MCF 10A (cell line): ENCODE results near the gene PPFIA4. TPM values are rescaled to one million over a fixed set of nuclear protein-coding genes. Genes with fewer than 3 reads are reported as not detected.

Source experiments
- BruUV-seq: library from RNA; stranded (reverse); fragments of 400-500 nt; replicated peaks from 2 replicates; lab custom pipeline; 2021; lab: Mats Ljungman, UMichigan
- CTCF ChIA-PET: fragments of 300-600 bp; sonication (Branson Sonifier 250); formaldehyde crosslinking; extraction: SDS; loops from one replicate; lab custom pipeline; 2021; ENCODE audit warnings: antibody characterized with exemption, inconsistent platforms; lab: Yijun Ruan, JAX
- POLR2A ChIA-PET: fragments of 300-600, 350-650 bp; sonication (Branson Sonifier 250); formaldehyde crosslinking; extraction: SDS; loops from one replicate; lab custom pipeline; 2020; ENCODE audit warnings: antibody characterized with exemption, inconsistent platforms; lab: Yijun Ruan, JAX
- DNase-seq: peaks from one replicate; pipeline ENCODE4 v3.0.0-alpha.2; 2018; ENCODE audit not compliant: unreplicated experiment
- H3K27ac Mint-ChIP-seq: one replicate; pipeline ENCODE4 v1.8.0; 2022; ENCODE audit warnings: mild to moderate bottlenecking, low read depth, mixed read lengths; ENCODE audit not compliant: unreplicated experiment
- H3K27me3 Mint-ChIP-seq: one replicate; pipeline ENCODE4 v1.8.0; 2022; ENCODE audit warnings: mixed read lengths; ENCODE audit not compliant: insufficient read depth, unreplicated experiment
- H3K36me3 Mint-ChIP-seq: one replicate; pipeline ENCODE4 v1.8.0; 2022; ENCODE audit warnings: mild to moderate bottlenecking, moderate library complexity, mixed read lengths; ENCODE audit not compliant: insufficient read depth, unreplicated experiment
- H3K4me1 Mint-ChIP-seq: one replicate; pipeline ENCODE4 v1.8.0; 2022; ENCODE audit warnings: mixed read lengths; ENCODE audit not compliant: insufficient read depth, unreplicated experiment
- H3K4me3 Mint-ChIP-seq: one replicate; pipeline ENCODE4 v1.8.0; 2022; ENCODE audit warnings: mild to moderate bottlenecking, moderate library complexity, mixed read lengths; ENCODE audit not compliant: unreplicated experiment
- H3K9me3 Mint-ChIP-seq: one replicate; pipeline ENCODE4 v1.8.0; 2022; ENCODE audit warnings: mixed read lengths; ENCODE audit not compliant: unreplicated experiment
- CTCF ChIP-seq: fragments of 200-600 bp; IDR thresholded peaks from one replicate; pipeline ENCODE4 v1.8.0; 2022; ENCODE audit warnings: antibody characterized with exemption, mild to moderate bottlenecking; ENCODE audit not compliant: unreplicated experiment
- intact Hi-C: fragments of 100-400 bp; cut with micrococcal nuclease; formaldehyde crosslinking; loops from 2 replicates; pipeline ENCODE4 v1.14.1; 2022
- total RNA-seq: library from RNA; stranded (reverse); gene quantifications from 2 replicates; pipeline ENCODE4 v1.2.3, GENCODE V29; 2022

The PPFIA4 gene
- total RNA-seq, 1 experiment from 2014 or later: 0.16 TPM

- Mint-ChIP-seq H3K4me1 (no peaks in the 10 kb centered on the region), H3K9me3 (no peaks in the 10 kb centered on the region), H3K27me3 (peaks cover 41% of the 10 kb centered on the region), H3K27ac (no peak overlapping the region), H3K36me3 (peaks cover 5% of the 10 kb centered on the region), H3K4me3 (no peak overlapping the region)
- ChIA-PET POLR2A (interaction anchor here (0.6 to 1.0 kb wide), 2 partner anchors 10 to 37 kb away, joined by 3 to 4 read pairs; no protein-coding TSS in a partner anchor), CTCF (interaction anchor here (0.6 to 4.2 kb wide), 8 partner anchors 11 to 1736 kb away, joined by 3 to 24 read pairs (median 4); no protein-coding TSS in a partner anchor)
- BruUV-seq: no TSS peak
- intact Hi-C loops: no loop called here
- no peak for DNase-seq
- TF ChIP-seq CTCF: no peak
Observed at GRCh38 chr1:203082571-203083462, 56.5 kb downstream of the PPFIA4 start.

- no peaks in the 10 kb centered on the region for H3K9me3 Mint-ChIP-seq
- POLR2A ChIA-PET: interaction anchor here (0.6 kb wide), 1 partner anchor 36 kb away, joined by 3 read pairs; no protein-coding TSS in a partner anchor
- H3K36me3 Mint-ChIP-seq: peaks cover 5% of the 10 kb centered on the region
- H3K4me3 Mint-ChIP-seq: no peak overlapping the region
- CTCF ChIA-PET: interaction anchor here (0.6 to 4.2 kb wide), 8 partner anchors 12 to 939 kb away, joined by 3 to 24 read pairs (median 4); no protein-coding TSS in a partner anchor
- no peaks in the 10 kb centered on the region for H3K4me1 Mint-ChIP-seq
- no peak for DNase-seq
- peaks cover 35% of the 10 kb centered on the region for H3K27me3 Mint-ChIP-seq
- no peak overlapping the region for H3K27ac Mint-ChIP-seq
- intact Hi-C loops: no loop called here
- peak; percentile 22 for TF ChIP-seq CTCF
- no TSS peak for BruUV-seq
Observed at GRCh38 chr1:203083463-203083921, 57.2 kb downstream of the PPFIA4 start.

GRCh38 chr1:203084588-203085527 is 58.6 kb downstream of the PPFIA4 start:
- BruUV-seq: no TSS peak
- POLR2A ChIA-PET: interaction anchor here (0.6 to 1.5 kb wide), 2 partner anchors 16 to 18 kb away, joined by 4 to 5 read pairs; no protein-coding TSS in a partner anchor

More at GRCh38 chr1:203084588-203085527, 58.6 kb downstream of the PPFIA4 start:
- intact Hi-C loops: no loop called here
- Mint-ChIP-seq H3K27me3 (peaks cover 21% of the 10 kb centered on the region), H3K36me3 (no peaks in the 10 kb centered on the region), H3K4me1 (no peaks in the 10 kb centered on the region), H3K9me3 (no peaks in the 10 kb centered on the region), H3K27ac (no peak overlapping the region), H3K4me3 (no peak overlapping the region)
- peak; percentile 86 for TF ChIP-seq CTCF
- peak; percentile 41 for DNase-seq
- CTCF ChIA-PET: interaction anchor here (0.6 to 1.7 kb wide), 11 partner anchors 13 to 1279 kb away, joined by 3 to 7 read pairs (median 3); no protein-coding TSS in a partner anchor
